ENCODE measurements around the gene PATZ1.

Gene PATZ1

GRCh38 chr22:31282748-31283468 lies 63.2 kb downstream of the PATZ1 start:
- no peak for DNase-seq (ENCODE audit: low spot score)

GRCh38 chr22:31281733-31282132 lies 64.4 kb downstream of the PATZ1 start:
- DNase-seq (ENCODE audit: low spot score) = no peak

GRCh38 chr22:31279821-31280505 lies 66.2 kb downstream of the PATZ1 start:
- DNase-seq (ENCODE audit: low spot score) = no peak

GRCh38 chr22:31279327-31279669 lies 66.8 kb downstream of the PATZ1 start:
- DNase-seq (ENCODE audit: low spot score) = no peak

GRCh38 chr22:31278626-31279326 lies 67.4 kb downstream of the PATZ1 start:
- DNase-seq (ENCODE audit: low spot score) = no peak

GRCh38 chr22:31278151-31278621 lies 68.0 kb downstream of the PATZ1 start:
- no peak for DNase-seq (ENCODE audit: low spot score)

- DNase-seq (ENCODE audit: low spot score) = no peak
Observed at GRCh38 chr22:31277741-31278140, 68.4 kb downstream of the PATZ1 start.

- no peak for DNase-seq (ENCODE audit: low spot score)
Observed at GRCh38 chr22:31276426-31277167, 69.5 kb downstream of the PATZ1 start.

Small RNA genes within 50 kb of the gene (small RNA-seq; reads per million reads assigned to genes)
- gene RNA5SP496 (0 reads per million in 2 experiments), gene RNU6-338P (0 reads per million in 2 experiments)
